ENCODE measurements around the gene CHP1. TPM values are rescaled to one million over a fixed set of nuclear protein-coding genes. Genes with fewer than 3 reads are reported as not detected.

The CHP1 gene
- 100 to 1,000 TPM in 1 of 2 donors, 10 to 100 TPM in 1; 65.3 to 115 TPM for total RNA-seq

DNA sequence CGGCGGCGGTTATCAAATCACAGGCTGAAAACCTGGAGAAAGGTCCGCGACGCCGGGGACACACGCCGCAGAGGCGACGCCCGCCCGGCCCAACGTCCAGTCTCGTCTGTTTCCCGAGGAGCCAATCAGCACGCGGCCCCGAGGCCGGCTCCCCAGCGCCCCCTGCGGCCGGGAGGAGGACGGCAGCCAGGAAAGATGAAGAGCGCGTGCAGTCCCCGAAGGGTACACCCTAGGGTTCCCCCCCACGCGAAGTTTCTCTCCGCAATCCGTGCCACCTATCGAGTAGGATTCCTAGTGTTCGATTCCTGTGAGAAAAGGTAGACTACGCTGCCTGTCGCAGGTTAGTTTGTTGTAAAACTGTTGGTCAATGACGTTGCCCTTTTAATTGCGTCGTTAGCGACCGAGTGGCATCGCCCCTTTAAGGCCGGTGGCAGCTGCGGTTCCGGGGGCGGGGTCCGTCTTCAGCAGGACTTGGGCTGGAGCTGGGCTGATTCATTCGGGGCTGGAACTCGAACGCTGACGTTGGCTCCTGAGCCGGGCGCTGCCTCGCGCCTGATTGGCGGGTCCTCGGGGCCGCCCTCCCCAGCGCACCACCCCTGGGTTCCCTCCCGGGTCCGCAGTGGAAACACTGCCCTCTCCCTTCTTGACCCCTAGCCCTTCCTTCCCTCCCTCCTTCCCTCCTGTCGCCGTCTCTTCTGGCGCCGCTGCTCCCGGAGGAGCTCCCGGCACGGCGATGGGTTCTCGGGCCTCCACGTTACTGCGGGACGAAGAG, at the start of gene CHP1, which contains the start of gene EXD1:
Gene CHP1 (plus strand): TSS at position 619 of the 772 bp plus-strand sequence. CDS start 115 bp downstream, at position 734.
Gene EXD1 (minus strand): TSS at position 108 of the 772 bp plus-strand sequence. CDS start 4,182 bp downstream, outside the sequence.
- TF ChIP-seq, protein P1, sequence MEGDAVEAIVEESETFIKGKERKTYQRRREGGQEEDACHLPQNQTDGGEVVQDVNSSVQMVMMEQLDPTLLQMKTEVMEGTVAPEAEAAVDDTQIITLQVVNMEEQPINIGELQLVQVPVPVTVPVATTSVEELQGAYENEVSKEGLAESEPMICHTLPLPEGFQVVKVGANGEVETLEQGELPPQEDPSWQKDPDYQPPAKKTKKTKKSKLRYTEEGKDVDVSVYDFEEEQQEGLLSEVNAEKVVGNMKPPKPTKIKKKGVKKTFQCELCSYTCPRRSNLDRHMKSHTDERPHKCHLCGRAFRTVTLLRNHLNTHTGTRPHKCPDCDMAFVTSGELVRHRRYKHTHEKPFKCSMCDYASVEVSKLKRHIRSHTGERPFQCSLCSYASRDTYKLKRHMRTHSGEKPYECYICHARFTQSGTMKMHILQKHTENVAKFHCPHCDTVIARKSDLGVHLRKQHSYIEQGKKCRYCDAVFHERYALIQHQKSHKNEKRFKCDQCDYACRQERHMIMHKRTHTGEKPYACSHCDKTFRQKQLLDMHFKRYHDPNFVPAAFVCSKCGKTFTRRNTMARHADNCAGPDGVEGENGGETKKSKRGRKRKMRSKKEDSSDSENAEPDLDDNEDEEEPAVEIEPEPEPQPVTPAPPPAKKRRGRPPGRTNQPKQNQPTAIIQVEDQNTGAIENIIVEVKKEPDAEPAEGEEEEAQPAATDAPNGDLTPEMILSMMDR (IDR thresholded peaks at IDR 0.05), result peak; percentile 98
- DNase-seq (ENCODE audit: low spot score) (peak; percentile 95), ATAC-seq (ENCODE audit: insufficient number of reproducible peaks, low FRiP score, low read depth) (peak; percentile 97)
- peak within 1 kb of the TSS; percentile 90 for H3K4me3 ChIP-seq
- H3K36me3 ChIP-seq, result no peaks in the 10 kb centered on the region
- H3K27me3 ChIP-seq (replicated peaks; ENCODE audit: insufficient read depth), result no peaks in the 10 kb centered on the region
- peak within 1 kb of the TSS; percentile 90 to 95 for H3K27ac ChIP-seq
- no peaks in the 10 kb centered on the region for H3K9me3 ChIP-seq
- H3K4me1 ChIP-seq (ENCODE audit: control insufficient read depth in 1 of 2, low read depth in 2 of 2), result peaks cover 12 to 15% of the 10 kb centered on the region in 2 donors

DNA sequence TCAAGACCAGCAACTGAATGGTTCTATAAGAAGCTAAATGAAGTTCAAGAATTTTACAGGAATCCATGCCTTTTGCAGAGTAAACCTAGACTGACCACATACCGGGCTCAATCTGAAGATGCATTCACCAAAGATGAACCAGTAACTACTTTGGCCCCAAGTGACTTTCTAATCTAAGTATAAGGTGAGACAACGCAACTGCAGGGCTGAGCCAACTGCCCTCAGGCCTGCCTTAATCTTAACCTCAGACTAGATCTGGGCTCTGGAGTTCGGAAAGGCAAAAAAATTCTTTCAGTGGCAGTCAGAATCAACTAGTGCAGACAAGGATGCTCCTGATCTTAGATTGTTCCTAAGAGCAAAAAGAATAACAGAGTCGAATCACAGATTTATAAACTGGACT, 48.8 kb upstream of the CHP1 start:
- no peaks in the 10 kb centered on the region for H3K4me1 ChIP-seq (ENCODE audit: control insufficient read depth in 1 of 2, low read depth in 2 of 2)
- H3K27me3 ChIP-seq (replicated peaks; ENCODE audit: insufficient read depth), result no peaks in the 10 kb centered on the region
- no peak overlapping the region for H3K27ac ChIP-seq
- ATAC-seq (ENCODE audit: insufficient number of reproducible peaks, low FRiP score, low read depth) (no peak), DNase-seq (ENCODE audit: low spot score) (no peak)
- TF ChIP-seq, protein P1 (IDR thresholded peaks at IDR 0.05), result no peak
- H3K9me3 ChIP-seq, result no peaks in the 10 kb centered on the region
- H3K36me3 ChIP-seq, result no peaks in the 10 kb centered on the region
- H3K4me3 ChIP-seq, result no peak overlapping the region

DNA sequence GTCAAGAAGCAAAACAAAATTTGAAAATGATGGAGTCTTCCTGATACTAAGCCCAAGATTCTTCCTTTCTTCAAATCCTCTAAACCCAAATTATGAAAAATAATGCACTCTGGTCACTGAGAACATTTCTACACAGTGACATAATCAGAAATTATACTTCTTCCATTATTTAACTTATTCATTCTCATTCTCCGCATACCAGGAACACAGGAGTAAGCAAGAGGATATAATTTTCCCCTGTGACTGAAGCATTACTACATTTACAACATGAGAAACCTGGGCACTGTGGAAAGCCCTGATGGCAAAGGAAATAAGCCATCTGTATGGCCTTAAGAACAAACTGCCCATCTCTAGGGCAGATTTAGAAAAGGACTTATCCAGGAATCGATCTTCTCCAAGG, 47.5 kb upstream of the CHP1 start:
- no peak for DNase-seq (ENCODE audit: low spot score)
- Histone ChIP-seq H3K4me3 (no peak overlapping the region), H3K4me1 (ENCODE audit: control insufficient read depth in 1 of 2, low read depth in 2 of 2) (no peaks in the 10 kb centered on the region), H3K36me3 (no peaks in the 10 kb centered on the region), H3K27ac (no peak overlapping the region), H3K27me3 (replicated peaks; ENCODE audit: insufficient read depth) (no peaks in the 10 kb centered on the region), H3K9me3 (no peaks in the 10 kb centered on the region)
- TF ChIP-seq, protein P1 (IDR thresholded peaks at IDR 0.05), result no peak
- ATAC-seq (ENCODE audit: insufficient number of reproducible peaks, low FRiP score, low read depth), result no peak

DNA sequence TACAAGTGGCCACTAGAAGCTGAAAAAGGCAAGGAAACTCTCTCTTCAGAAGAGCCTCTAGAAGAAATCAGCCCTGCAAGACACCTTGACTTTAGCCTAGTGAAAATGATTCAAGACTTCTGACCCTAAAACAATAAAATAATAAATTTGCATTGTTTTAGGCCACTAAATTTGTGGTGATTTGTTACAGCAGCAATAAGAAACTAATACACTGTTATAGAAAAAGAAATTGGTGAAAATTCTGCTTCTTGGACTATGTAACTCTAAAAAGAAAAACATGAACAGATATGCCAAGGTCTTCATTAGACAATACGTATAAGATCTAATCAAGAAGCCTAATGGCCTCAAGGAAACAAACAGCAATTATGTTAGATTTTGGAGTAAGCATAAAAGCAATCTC, 36.6 kb upstream of the CHP1 start:
- Histone ChIP-seq H3K36me3 (no peaks in the 10 kb centered on the region), H3K27ac (no peak overlapping the region), H3K4me3 (no peak overlapping the region), H3K27me3 (replicated peaks; ENCODE audit: insufficient read depth) (no peaks in the 10 kb centered on the region), H3K4me1 (ENCODE audit: control insufficient read depth in 1 of 2, low read depth in 2 of 2) (no peaks in the 10 kb centered on the region), H3K9me3 (no peaks in the 10 kb centered on the region)
- ATAC-seq (ENCODE audit: insufficient number of reproducible peaks, low FRiP score, low read depth) (no peak), DNase-seq (ENCODE audit: low spot score) (no peak)
- TF ChIP-seq, protein P1 (IDR thresholded peaks at IDR 0.05), result no peak

DNA sequence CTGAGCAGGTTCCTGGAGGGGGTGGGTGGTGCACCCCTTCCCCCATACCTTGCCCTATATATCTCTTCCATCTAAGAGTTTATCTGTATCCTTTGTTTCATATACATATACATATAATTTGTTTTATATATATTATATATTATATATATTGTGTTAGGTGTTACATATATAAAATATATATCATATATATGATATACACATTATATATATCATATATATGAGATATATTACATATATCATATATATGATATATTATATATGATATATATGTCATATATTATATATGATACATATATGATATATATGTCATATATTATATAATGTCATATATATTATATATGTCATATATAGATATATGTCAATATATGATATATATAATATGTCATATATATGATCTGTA, 31.6 kb upstream of the CHP1 start:
- ATAC-seq (ENCODE audit: insufficient number of reproducible peaks, low FRiP score, low read depth), result no peak
- Histone ChIP-seq H3K36me3 (no peaks in the 10 kb centered on the region), H3K9me3 (no peaks in the 10 kb centered on the region), H3K27me3 (replicated peaks; ENCODE audit: insufficient read depth) (no peaks in the 10 kb centered on the region), H3K27ac (no peak overlapping the region), H3K4me3 (no peak overlapping the region), H3K4me1 (ENCODE audit: control insufficient read depth in 1 of 2, low read depth in 2 of 2) (no peaks in the 10 kb centered on the region)
- TF ChIP-seq, protein P1 (IDR thresholded peaks at IDR 0.05), result no peak
- DNase-seq (ENCODE audit: low spot score), result no peak

All from thoracic aorta (tissue), 2 donors.